Rectal smooth muscle tissue (tissue), 1 donor: Measurements from ENCODE around the gene AQP12B.

Experiments
- H3K27ac ChIP-seq: one replicate; pipeline ENCODE4 v1.7.0; 2013; ENCODE audit warnings: low read depth, low read length, inconsistent platforms
- H3K27me3 ChIP-seq: one replicate; pipeline ENCODE4 v1.7.0; 2013; ENCODE audit warnings: low read length; ENCODE audit not compliant: control insufficient read depth, insufficient read depth
- H3K36me3 ChIP-seq: one replicate; pipeline ENCODE4 v1.7.0; 2013; ENCODE audit warnings: low read length; ENCODE audit not compliant: control insufficient read depth, insufficient read depth
- H3K4me1 ChIP-seq: one replicate; pipeline ENCODE4 v1.7.0; 2013; ENCODE audit warnings: low read length; ENCODE audit not compliant: control insufficient read depth, insufficient read depth
- H3K4me3 ChIP-seq: one replicate; pipeline ENCODE4 v1.7.0; 2013; ENCODE audit warnings: low read length
- H3K9ac ChIP-seq: one replicate; pipeline ENCODE4 v1.7.0; 2013; ENCODE audit warnings: low read length

AQP12B gene

GRCh38 chr2:240655931-240656886 is 26.5 kb downstream of the AQP12B start:
- Histone ChIP-seq H3K27ac (no peak overlapping the region), H3K4me1 (no peaks in the 10 kb centered on the region)

GRCh38 chr2:240651185-240651584 is 31.5 kb downstream of the AQP12B start:
- H3K27ac ChIP-seq, result no peak overlapping the region
- no peaks in the 10 kb centered on the region for H3K36me3 ChIP-seq
- H3K4me3 ChIP-seq, result no peak overlapping the region
- H3K9ac ChIP-seq, result no peak overlapping the region
- peaks cover 18% of the 10 kb centered on the region for H3K27me3 ChIP-seq
- no peaks in the 10 kb centered on the region for H3K4me1 ChIP-seq

More at GRCh38 chr2:240655931-240656886, 26.5 kb downstream of the AQP12B start:
- Histone ChIP-seq H3K4me3 (no peak overlapping the region), H3K36me3 (no peaks in the 10 kb centered on the region), H3K27me3 (no peaks in the 10 kb centered on the region), H3K9ac (no peak overlapping the region)

DNA sequence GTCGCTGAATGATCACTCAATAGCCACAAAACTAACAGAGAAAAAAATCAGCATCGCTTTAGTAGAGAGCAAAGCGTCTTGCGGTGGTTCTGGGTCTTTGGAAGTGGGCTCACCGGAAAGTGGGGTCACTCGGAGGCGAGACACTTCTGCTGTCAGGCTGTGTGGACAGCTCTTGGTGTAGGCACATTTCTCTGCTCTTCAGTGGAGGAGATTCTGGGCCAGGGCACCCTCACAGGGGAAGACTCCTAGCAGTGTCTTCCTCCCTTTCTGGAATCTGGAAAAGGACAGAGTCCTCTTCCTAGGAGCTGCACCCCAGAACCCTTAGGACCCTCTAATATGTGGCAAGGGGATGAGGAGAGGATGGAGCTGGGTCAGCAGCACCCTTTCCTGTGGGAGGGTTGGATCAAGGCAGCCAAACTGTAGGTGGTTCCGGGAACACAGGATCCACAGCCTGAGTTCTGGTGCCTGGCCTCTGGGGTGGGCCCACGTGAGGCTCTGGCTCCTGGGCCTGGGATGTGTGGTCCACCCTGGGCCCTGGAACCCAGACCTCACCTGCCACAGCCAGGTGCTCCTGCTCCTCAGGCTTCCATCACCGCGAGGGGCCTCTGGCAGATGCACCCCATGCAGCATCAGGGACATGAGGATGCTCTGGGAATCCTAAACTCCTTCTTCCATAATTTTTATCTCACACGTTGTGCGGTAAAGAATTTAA is 32.3 kb downstream of the AQP12B start:
- H3K36me3 ChIP-seq, result no peaks in the 10 kb centered on the region

DNA sequence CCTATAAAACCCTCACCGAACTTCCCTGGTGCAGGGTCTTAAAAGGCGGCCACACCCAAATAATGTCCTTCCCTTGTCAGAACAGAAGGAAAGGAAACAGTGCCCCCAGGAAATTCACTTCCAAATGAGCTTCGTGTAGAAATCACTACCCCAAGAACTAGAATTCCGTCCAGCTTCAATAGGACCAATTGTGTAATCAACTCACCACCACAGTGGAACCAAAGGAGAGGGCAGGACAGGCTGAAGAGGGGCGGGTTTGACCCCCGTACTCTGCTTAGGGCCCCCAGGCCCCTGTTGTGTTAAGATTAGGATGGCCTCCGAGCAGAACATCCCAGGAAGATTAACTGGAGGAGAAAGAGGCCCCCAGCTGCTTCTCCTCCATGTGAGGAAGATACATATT is 33.4 kb downstream of the AQP12B start:
- no peaks in the 10 kb centered on the region for H3K4me1 ChIP-seq
- H3K9ac ChIP-seq, result no peak overlapping the region
- H3K36me3 ChIP-seq, result no peaks in the 10 kb centered on the region
- no peak overlapping the region for H3K27ac ChIP-seq
- no peak overlapping the region for H3K4me3 ChIP-seq
- peaks cover 24% of the 10 kb centered on the region for H3K27me3 ChIP-seq

More for the DNA sequence above, 32.3 kb downstream of the AQP12B start:
- no peak overlapping the region for H3K4me3 ChIP-seq
- H3K27ac ChIP-seq, result no peak overlapping the region
- no peak overlapping the region for H3K9ac ChIP-seq
- peaks cover 18% of the 10 kb centered on the region for H3K27me3 ChIP-seq
- no peaks in the 10 kb centered on the region for H3K4me1 ChIP-seq

DNA sequence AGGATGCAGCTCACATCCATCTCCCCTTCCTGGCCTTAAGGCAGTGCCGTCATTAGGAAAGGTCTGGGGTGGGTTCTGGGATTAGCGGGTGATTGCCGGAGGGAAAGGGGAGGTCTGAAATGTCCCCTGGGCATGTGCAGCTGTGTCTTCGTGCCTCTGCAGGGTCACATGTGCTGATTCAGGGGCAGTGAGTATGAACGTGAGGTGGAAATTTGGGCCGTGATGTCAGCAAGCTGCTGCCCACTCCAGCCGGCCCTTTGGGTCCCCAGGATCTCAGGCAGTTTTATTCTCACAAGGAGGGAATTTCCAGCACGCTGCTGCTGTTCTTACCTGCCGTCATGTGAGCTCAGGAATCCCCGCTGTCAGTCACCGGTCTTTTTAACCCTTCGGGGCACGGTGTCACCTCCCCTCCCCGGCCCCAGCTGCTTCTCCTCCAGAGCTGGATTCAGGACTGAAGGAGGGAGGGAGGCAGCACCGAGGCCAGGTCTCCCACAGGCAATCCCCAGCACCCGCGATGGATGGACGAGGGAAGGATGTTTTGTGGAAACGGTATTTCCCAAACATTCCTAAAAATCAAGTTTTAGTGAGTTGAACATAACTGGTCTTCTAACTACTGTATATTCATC is 33.9 kb downstream of the AQP12B start:
- Histone ChIP-seq H3K27ac (no peak overlapping the region), H3K27me3 (peaks cover 29% of the 10 kb centered on the region), H3K4me1 (no peaks in the 10 kb centered on the region), H3K4me3 (no peak overlapping the region), H3K36me3 (no peaks in the 10 kb centered on the region), H3K9ac (no peak overlapping the region)

- no peaks in the 10 kb centered on the region for H3K4me1 ChIP-seq
- H3K9ac ChIP-seq, result no peak overlapping the region
- peaks cover 32% of the 10 kb centered on the region for H3K27me3 ChIP-seq
- H3K4me3 ChIP-seq, result no peak overlapping the region
- no peaks in the 10 kb centered on the region for H3K36me3 ChIP-seq
- no peak overlapping the region for H3K27ac ChIP-seq
Measured at GRCh38 chr2:240648155-240648649, 34.5 kb downstream of the AQP12B start.

DNA sequence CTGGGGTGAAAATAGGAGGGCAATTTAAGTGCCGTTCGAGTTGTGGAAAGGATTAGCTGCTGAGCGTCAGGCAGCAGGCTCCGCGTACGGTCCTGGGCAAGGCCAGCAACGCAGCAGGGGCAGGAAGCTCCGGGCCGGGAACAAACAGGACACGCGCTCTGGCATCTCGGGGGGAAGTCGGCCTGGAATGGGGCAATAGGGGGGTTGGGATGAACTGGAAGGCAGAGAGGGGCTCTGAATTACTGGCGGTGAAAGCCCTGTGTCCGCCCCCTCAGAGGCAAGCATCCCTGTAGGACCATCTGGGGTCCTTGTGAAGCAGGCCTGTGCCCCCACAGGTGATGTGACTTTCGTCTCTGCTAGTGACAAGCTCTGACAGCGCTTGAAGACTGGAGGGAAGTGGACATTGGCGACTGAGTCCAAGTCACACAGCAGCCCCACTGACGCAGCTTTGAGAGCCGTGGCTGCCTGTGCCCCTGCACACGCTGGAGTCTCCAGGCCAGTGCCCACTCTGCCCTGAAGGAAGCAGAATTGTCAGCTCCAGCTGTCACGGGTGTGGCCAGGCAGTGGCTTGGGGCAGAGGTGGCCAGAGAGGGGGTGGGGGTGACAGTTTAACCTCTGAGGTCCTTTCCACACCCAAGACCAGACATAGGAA is 35.1 kb downstream of the AQP12B start:
- Histone ChIP-seq H3K4me1 (no peaks in the 10 kb centered on the region), H3K27ac (no peak overlapping the region), H3K27me3 (peaks cover 32% of the 10 kb centered on the region), H3K4me3 (no peak overlapping the region), H3K9ac (no peak overlapping the region), H3K36me3 (no peaks in the 10 kb centered on the region)

- no peak overlapping the region for H3K27ac ChIP-seq
- H3K36me3 ChIP-seq, result no peaks in the 10 kb centered on the region
- H3K9ac ChIP-seq, result no peak overlapping the region
- H3K4me3 ChIP-seq, result no peak overlapping the region
- H3K27me3 ChIP-seq, result peaks cover 32% of the 10 kb centered on the region
- no peaks in the 10 kb centered on the region for H3K4me1 ChIP-seq
Measured at GRCh38 chr2:240646900-240647502, 35.7 kb downstream of the AQP12B start.

DNA sequence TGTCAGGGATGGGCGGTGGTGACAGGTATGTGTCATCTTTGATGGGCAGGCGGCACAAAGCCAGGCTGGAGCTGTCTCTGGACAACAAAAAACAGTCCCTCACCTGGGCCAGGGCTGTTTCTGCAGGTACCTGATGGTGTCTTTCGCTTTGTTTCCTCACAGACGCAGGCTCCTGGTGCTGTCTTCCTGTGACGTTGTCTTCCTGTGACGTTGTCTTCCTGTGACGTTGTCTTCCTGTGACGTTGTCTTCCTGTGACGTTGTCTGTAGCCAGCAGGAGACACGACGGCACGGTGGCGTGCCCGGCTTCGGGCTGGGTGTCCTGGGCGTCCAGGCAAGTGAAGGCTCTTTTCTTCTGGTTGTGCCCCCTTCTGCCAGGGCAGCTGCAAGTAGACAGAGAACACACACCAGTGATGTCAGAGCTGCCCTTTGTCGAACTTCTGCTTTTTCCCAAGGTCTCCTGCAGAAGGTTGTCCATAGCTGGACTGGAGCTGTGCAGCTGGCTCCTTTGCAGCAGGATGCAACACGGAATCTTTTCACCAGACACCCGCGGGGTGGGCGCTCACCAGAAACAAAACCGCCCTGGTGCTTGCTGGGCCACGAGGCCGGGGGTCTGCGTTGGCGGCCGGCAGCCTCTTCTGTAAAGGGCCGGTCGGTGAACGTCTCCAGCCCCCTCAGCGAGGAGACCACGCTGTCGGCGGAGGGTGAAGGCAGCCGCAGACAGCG is 36.3 kb downstream of the AQP12B start:
- peaks cover 32% of the 10 kb centered on the region for H3K27me3 ChIP-seq
- H3K27ac ChIP-seq, result no peak overlapping the region
- H3K36me3 ChIP-seq, result no peaks in the 10 kb centered on the region

DNA sequence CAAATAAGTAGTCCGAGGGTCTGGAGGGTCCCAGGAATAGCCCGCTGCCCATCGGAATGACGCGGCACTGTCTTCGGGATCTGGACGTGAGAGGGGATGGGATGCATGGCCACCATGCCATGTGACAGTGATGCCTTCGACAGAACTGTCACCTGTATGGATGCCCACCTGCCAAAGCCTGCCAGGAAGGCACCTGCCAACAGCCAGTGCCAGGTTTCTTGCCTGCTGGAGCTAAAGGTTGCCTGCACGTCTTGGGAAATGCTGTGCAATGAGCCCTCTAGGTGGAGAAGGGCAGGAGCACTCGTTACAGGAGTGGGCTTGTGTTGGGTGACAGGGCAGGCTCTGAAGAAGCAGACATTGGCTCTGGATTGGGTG is 36.9 kb downstream of the AQP12B start:
- H3K27me3 ChIP-seq, result peaks cover 32% of the 10 kb centered on the region
- no peak overlapping the region for H3K4me3 ChIP-seq
- H3K36me3 ChIP-seq, result no peaks in the 10 kb centered on the region
- H3K4me1 ChIP-seq, result no peaks in the 10 kb centered on the region
- H3K27ac ChIP-seq, result no peak overlapping the region
- no peak overlapping the region for H3K9ac ChIP-seq

More for the DNA sequence above, 36.3 kb downstream of the AQP12B start:
- Histone ChIP-seq H3K4me3 (no peak overlapping the region), H3K4me1 (no peaks in the 10 kb centered on the region), H3K9ac (no peak overlapping the region)

- no peak overlapping the region for H3K9ac ChIP-seq
- H3K27me3 ChIP-seq, result peaks cover 29% of the 10 kb centered on the region
- no peaks in the 10 kb centered on the region for H3K36me3 ChIP-seq
Measured at GRCh38 chr2:240645346-240645745, 37.3 kb downstream of the AQP12B start.

More at GRCh38 chr2:240645346-240645745, 37.3 kb downstream of the AQP12B start:
- Histone ChIP-seq H3K4me1 (no peaks in the 10 kb centered on the region), H3K4me3 (no peak overlapping the region), H3K27ac (no peak overlapping the region)
